ENCODE results near the gene MACF1.

DNA sequence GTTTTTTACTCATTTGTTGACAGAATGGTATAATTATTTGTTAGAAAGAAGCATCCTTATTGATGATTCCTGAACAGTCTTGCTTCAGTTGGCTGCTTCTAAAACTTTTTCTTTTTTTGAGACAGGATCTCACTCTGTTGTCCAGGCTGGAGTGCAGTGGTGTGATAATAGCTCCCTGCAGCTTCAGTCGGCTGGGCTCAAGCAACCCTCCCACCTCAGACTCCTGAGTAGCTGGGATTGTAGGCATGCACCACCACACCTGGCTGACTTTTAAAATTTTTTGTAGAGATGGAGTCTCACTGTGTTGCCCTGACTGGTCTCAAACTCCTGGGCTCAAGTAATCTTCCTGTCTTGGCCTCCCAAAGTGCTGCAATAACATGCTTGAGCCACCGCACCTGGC is 38.8 kb downstream of the MACF1 start:
- TF ChIP-seq TAF1 (IDR thresholded peaks at IDR 0.05; ENCODE audit: low read depth, low read length) (no peak), POLR2A (IDR thresholded peaks at IDR 0.05; ENCODE audit: low read depth, low read length) (no peak), POLR2AphosphoS5 (IDR thresholded peaks at IDR 0.05; ENCODE audit: low read depth, low read length) (no peak), PAX5 (IDR thresholded peaks at IDR 0.05; ENCODE audit: insufficient read depth, low read length, severe bottlenecking) (no peak), SPI1 (IDR thresholded peaks at IDR 0.05; ENCODE audit: low read depth, low read length) (no peak)

Measured in GM12891 (cell line).